Prostate gland (tissue), 2 donors: Measurements from ENCODE around the gene NAALADL1. TPM values are rescaled to one million over a fixed set of nuclear protein-coding genes. Genes with fewer than 3 reads are reported as not detected.

Experiments
- DNase-seq: peaks from one replicate; pipeline ENCODE4 v3.0.0-alpha.2; 2019; ENCODE audit warnings: low spot score
- H3K27ac ChIP-seq, 2 donors: fragments of 200-600 bp; sonication (generic); 2 replicates each; pipeline ENCODE4 v1.5.1; 2017 to 2019
- H3K27me3 ChIP-seq: fragments of 200-600 bp; sonication (generic); replicated peaks from 2 replicates; pipeline ENCODE4 v1.5.1; 2019; ENCODE audit not compliant: insufficient read depth
- H3K36me3 ChIP-seq, 2 donors: fragments of 200-600 bp; sonication (generic); 1 replicate in 1 of 2; 2 replicates in 1 of 2; pipeline versions ENCODE4 v1.5.1 to v1.8.1; 2017 to 2019
- H3K4me1 ChIP-seq: fragments of 200-600 bp; sonication (generic); replicated peaks from 2 replicates; pipeline ENCODE4 v1.5.1; 2019
- H3K4me3 ChIP-seq, 2 donors: fragments of 200-600 bp; sonication (generic); 2 replicates each; pipeline ENCODE4 v1.5.1; 2017 to 2019
- H3K9me3 ChIP-seq: fragments of 200-600 bp; sonication (generic); 2 replicates; pipeline ENCODE4 v1.5.1; 2017
- POLR2A ChIP-seq: fragments of 450-650 bp; IDR thresholded peaks from one replicate; pipeline ENCODE4 v1.6.1; 2016; ENCODE audit warnings: antibody characterized with exemption, mild to moderate bottlenecking
- POLR2AphosphoS5 ChIP-seq: sonication (generic); formaldehyde crosslinking; IDR thresholded peaks from one replicate; pipeline ENCODE4 v1.6.1; 2017; ENCODE audit warnings: antibody characterized with exemption
- WGBS: methylation state at CpG from one replicate; pipeline ENCODE4 v1.1.5; 2018; 5-methylcytosine and 5-hydroxymethylcytosine counted together
- intact Hi-C: fragments of 100-400 bp; cut with DNase I; formaldehyde crosslinking; loops from one replicate; pipeline ENCODE4 v1.14.2; 2022
- total RNA-seq, 2 donors: library from RNA; depleted of rRNA; stranded (reverse); fragments of >200 nt; gene quantifications; one replicate each; pipeline ENCODE4 v1.1.0, GENCODE V29; 2016
- TF ChIP-seq, protein P1 (sequence below), 4 experiments: fragments of 200-600 bp in 2 of 4; fragments of 450-650 bp in 2 of 4; sonication (generic) in 2 of 4; IDR thresholded peaks; 1 replicate in 3 of 4; 2 replicates in 1 of 4; pipeline ENCODE4 v1.5.1; 2016 to 2019; ENCODE audit warnings: antibody characterized with exemption in 4 of 4, mild to moderate bottlenecking in 2 of 4, moderate library complexity in 2 of 4

Gene NAALADL1
- total RNA-seq, 2 donors from 2014 or later, result 8.5 to 15.6 TPM

DNA sequence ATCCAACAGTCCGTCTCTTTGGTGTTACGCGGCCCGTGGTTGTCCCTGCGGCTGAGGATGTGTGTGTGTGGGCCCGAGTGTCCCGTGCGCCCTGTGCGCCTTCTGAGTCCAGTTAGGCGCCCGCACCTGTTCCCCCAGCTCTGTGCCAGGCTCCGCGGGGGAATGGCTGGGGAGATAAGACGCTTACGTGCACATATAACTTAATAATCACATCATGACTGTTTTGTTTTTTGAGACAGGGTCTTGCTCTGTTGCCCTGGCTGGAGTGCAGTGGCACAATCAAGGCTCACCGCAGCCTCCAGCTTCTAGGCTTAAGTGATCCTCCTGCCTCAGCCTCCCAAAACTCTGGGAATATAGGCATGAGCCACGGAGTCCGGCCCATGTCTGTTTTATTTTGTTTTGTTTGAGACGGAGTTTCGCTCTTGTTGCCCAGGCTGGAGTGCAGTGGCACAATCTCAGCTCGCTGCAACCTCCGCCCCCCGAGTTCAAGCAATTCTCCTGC, 43.6 kb downstream of the NAALADL1 start:
- peak overlapping the region; percentile 99 for H3K27ac ChIP-seq
- intact Hi-C loops, result loop anchor here (2.0 kb wide), 1 partner anchor 98 kb away; the partner anchor contains the start of gene ATG2A
- TF ChIP-seq, protein P1, sequence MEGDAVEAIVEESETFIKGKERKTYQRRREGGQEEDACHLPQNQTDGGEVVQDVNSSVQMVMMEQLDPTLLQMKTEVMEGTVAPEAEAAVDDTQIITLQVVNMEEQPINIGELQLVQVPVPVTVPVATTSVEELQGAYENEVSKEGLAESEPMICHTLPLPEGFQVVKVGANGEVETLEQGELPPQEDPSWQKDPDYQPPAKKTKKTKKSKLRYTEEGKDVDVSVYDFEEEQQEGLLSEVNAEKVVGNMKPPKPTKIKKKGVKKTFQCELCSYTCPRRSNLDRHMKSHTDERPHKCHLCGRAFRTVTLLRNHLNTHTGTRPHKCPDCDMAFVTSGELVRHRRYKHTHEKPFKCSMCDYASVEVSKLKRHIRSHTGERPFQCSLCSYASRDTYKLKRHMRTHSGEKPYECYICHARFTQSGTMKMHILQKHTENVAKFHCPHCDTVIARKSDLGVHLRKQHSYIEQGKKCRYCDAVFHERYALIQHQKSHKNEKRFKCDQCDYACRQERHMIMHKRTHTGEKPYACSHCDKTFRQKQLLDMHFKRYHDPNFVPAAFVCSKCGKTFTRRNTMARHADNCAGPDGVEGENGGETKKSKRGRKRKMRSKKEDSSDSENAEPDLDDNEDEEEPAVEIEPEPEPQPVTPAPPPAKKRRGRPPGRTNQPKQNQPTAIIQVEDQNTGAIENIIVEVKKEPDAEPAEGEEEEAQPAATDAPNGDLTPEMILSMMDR (IDR thresholded peaks at IDR 0.05), result no peak
- TF ChIP-seq POLR2AphosphoS5, result no peak
- no peak for TF ChIP-seq POLR2A
- H3K4me1 ChIP-seq, result no peaks in the 10 kb centered on the region
- H3K9me3 ChIP-seq, result no peaks in the 10 kb centered on the region
- peak; percentile 12 for DNase-seq
- no peaks in the 10 kb centered on the region for H3K27me3 ChIP-seq
- H3K4me3 ChIP-seq, result peak overlapping the region; percentile 68 to 76
- no peaks in the 10 kb centered on the region for H3K36me3 ChIP-seq
- WGBS, result 40% methylated on average over 18 of the region's 23 CpGs

DNA sequence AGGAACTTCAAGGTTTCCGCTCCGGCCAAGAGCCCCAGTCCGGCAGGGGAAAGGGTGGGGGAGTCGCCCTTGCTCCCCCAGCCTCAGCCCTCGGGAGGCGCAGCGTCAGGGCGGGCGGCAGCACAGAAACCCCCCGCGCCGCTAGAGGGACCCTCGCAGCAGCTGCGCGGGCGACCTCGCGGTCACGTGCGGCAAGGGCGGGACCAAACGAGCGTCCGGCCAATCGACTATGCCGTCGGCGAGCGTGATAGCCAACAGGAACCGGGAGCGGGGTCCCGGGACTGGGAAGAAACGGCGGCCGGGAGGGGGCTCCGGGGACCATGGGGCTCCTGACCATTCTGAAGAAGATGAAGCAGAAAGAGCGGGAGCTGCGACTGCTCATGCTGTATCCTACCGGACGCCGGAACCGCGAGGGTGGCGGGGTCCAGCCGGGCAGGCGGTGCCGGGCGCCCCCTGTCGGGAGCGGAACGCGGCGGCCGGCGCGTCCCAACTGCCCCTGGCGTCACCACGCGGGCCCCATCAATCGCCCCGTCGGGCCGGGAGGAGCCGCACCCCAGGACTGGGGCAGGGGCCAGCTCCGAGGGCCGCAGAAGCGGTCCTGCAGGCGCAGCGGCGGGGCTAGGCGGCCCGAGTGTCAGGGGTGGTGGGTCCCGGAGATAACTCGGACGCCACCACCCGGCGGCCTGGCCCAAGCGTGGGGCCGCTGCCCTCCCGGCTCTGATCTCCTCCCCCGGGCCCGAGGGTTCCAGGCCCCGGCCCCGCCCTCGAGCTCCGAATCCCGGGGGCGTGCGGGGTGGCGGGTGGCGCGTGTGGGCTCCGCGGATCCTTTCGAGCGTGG, 44.2 kb downstream of the NAALADL1 start, which contains the start of gene ARL2:
Gene ARL2, plus strand, starts transcription at position 273 of the 838 bp plus-strand sequence. Its CDS starts 48 bp downstream, at position 321.
- Histone ChIP-seq H3K27me3 (no peaks in the 10 kb centered on the region), H3K36me3 (no peaks in the 10 kb centered on the region), H3K9me3 (no peaks in the 10 kb centered on the region), H3K27ac (peak within 1 kb of the TSS; percentile 99), H3K4me3 (peak within 1 kb of the TSS; percentile 68 to 76), H3K4me1 (no peaks in the 10 kb centered on the region)
- WGBS, result under 1% methylated on average over 58 of the region's 96 CpGs
- intact Hi-C loops, result loop anchor here (1.0 to 2.0 kb wide), 2 partner anchors 97 to 104 kb away; partner anchors contain the start of gene ATG2A
- peak; percentile 58 for TF ChIP-seq POLR2AphosphoS5
- TF ChIP-seq POLR2A, result no peak
- TF ChIP-seq, protein P1 (IDR thresholded peaks at IDR 0.05), result peak; percentile 82 to 97 (median 91)
- peak; percentile 88 for DNase-seq

DNA sequence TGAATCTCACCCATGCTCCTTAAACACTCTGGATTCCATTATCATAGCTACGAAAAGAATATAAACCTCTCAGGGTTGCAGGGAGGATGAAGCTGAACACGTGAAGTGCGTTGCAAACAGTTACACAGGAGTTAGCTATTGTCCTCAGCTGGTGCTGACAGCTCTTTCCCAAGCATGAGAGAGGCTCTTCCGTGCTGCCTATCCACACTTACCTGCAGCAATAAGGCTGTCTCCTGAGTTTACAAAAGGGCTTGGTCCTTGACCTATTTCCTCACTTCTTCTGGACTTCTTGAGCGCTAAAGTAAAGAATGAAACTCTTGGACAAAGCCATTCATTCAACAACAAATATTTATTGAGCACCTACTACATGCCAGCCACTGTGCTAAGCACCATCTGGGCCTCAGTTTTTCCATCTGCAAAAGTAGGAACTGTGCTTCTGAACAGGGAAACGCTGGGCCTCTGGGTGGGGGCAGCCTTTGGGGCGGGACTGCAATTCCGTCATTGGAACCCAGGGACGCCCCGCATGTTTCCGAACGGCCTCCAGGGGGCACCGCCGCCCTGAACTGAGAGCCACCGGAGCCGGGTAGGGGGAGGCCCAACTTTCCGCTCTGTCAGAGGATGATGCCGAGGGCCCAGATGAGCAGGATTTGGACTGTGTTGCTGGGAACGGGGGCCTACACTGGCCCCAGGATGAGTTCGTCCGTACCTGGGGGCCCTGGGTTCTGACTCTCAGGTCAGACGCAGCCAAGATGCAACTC, 45.0 kb downstream of the NAALADL1 start:
- intact Hi-C loops, result loop anchor here (1.0 kb wide), 1 partner anchor 105 kb away; no protein-coding TSS in a partner anchor
- TF ChIP-seq POLR2AphosphoS5 (peak; percentile 52), POLR2A (no peak)
- TF ChIP-seq, protein P1 (IDR thresholded peaks at IDR 0.05), result peak; percentile 33 to 90 (median 82)
- DNase-seq, result peak; percentile 84
- Histone ChIP-seq H3K9me3 (no peaks in the 10 kb centered on the region), H3K27me3 (no peaks in the 10 kb centered on the region), H3K4me1 (no peaks in the 10 kb centered on the region), H3K36me3 (no peaks in the 10 kb centered on the region), H3K4me3 (peak overlapping the region; percentile 68 to 76), H3K27ac (peak overlapping the region; percentile 99)
- 15% methylated on average over 22 of the region's 22 CpGs for WGBS

DNA sequence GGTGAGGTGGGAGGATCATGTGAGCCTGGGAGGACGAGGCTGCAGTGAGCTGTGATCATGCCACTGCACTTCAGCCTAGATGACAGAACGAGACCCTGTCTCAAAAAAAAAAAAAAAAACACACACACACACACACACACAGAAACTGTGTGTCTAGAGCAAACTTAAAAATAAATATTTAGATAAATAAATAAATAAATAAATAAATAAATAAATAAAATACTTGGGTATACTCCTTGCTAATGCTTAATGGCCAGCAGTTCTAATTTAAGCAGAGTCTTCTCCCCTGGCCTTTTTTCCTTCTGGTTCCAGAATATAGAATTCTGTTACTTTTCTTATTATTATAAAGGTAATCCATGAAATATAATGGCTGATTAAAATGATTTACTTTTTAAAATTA, 49.5 kb downstream of the NAALADL1 start:
- Histone ChIP-seq H3K27me3 (no peaks in the 10 kb centered on the region), H3K27ac (no peak overlapping the region), H3K9me3 (no peaks in the 10 kb centered on the region), H3K36me3 (no peaks in the 10 kb centered on the region), H3K4me1 (no peaks in the 10 kb centered on the region), H3K4me3 (no peak overlapping the region)
- TF ChIP-seq POLR2AphosphoS5, result no peak
- no peak for TF ChIP-seq POLR2A
- TF ChIP-seq, protein P1 (IDR thresholded peaks at IDR 0.05), result no peak
- no peak for DNase-seq
- intact Hi-C loops, result no loop called here
- WGBS, result 85% methylated on average over 2 of the region's 2 CpGs
